HepG2 (cell line): ENCODE data around the gene NEURL1. TPM values are rescaled to one million over a fixed set of nuclear protein-coding genes. Genes with fewer than 3 reads are reported as not detected.

ENCODE experiments used
- ATAD3A ChIP-seq: sonication (generic); formaldehyde crosslinking; IDR thresholded peaks from 2 replicates; pipeline ENCODE4 v1.4.0; 2020; ENCODE audit warnings: missing genetic modification reagents
- E2F5 ChIP-seq: sonication (generic); formaldehyde crosslinking; conservative IDR thresholded peaks from 2 replicates; pipeline ENCODE4 v1.4.0; 2020; ENCODE audit warnings: missing genetic modification reagents
- FOXK1 ChIP-seq: sonication (generic); formaldehyde crosslinking; IDR thresholded peaks from 2 replicates; pipeline ENCODE4 v1.4.0; 2020; ENCODE audit warnings: low read depth, missing genetic modification reagents, borderline replicate concordance
- GATAD1 ChIP-seq: IDR thresholded peaks from 2 replicates; pipeline ENCODE4 v1.6.1; 2016; ENCODE audit warnings: missing genetic modification reagents, missing compliant biosample characterization
- GTF2F1 ChIP-seq: fragments of 150-350 bp; IDR thresholded peaks from 2 replicates; pipeline ENCODE4 v1.6.1; 2014; ENCODE audit warnings: low read length
- HDAC6 ChIP-seq: fragments of 200-600 bp; sonication (generic); IDR thresholded peaks from 2 replicates; pipeline ENCODE4 v1.7.0; 2017; ENCODE audit warnings: mild to moderate bottlenecking, antibody characterized with exemption, low read length, low read depth
- MEIS1 ChIP-seq: sonication (generic); formaldehyde crosslinking; IDR thresholded peaks from 2 replicates; pipeline ENCODE4 v1.9.0; 2021; ENCODE audit warnings: mild to moderate bottlenecking, missing genetic modification reagents, moderate library complexity, borderline replicate concordance
- MXD1 ChIP-seq: sonication (generic); formaldehyde crosslinking; IDR thresholded peaks from 2 replicates; pipeline ENCODE4 v1.4.0; 2020; ENCODE audit warnings: mild to moderate bottlenecking, missing genetic modification reagents
- MYC ChIP-seq: sonication (generic); formaldehyde crosslinking; IDR thresholded peaks from 2 replicates; pipeline ENCODE4 v1.9.0; 2021; ENCODE audit warnings: missing genetic modification reagents, borderline replicate concordance
- NAIF1 ChIP-seq: sonication (generic); formaldehyde crosslinking; IDR thresholded peaks from 2 replicates; pipeline ENCODE4 v1.5.0; 2020; ENCODE audit warnings: mild to moderate bottlenecking, missing genetic modification reagents, borderline replicate concordance
- NR2C2 ChIP-seq: sonication (generic); formaldehyde crosslinking; IDR thresholded peaks from 2 replicates; pipeline ENCODE4 v1.4.0; 2020; ENCODE audit warnings: missing genetic modification reagents, mild to moderate bottlenecking, moderate library complexity, borderline replicate concordance
- NR2F6 ChIP-seq, 2 experiments: IDR thresholded peaks; 2 replicates each; pipeline ENCODE4 v1.6.1; 2016; ENCODE audit warnings: antibody characterized with exemption in 1 of 2, mild to moderate bottlenecking in 1 of 2
- RBAK ChIP-seq: sonication (generic); formaldehyde crosslinking; IDR thresholded peaks from 2 replicates; pipeline ENCODE4 v1.5.1; 2020; ENCODE audit warnings: mild to moderate bottlenecking, missing genetic modification reagents
- REXO4 ChIP-seq: sonication (generic); formaldehyde crosslinking; IDR thresholded peaks from 2 replicates; pipeline ENCODE4 v1.8.0; 2022; ENCODE audit warnings: missing genetic modification reagents, mild to moderate bottlenecking, borderline replicate concordance
- SCMH1 ChIP-seq: sonication (generic); formaldehyde crosslinking; IDR thresholded peaks from 2 replicates; pipeline ENCODE4 v1.9.0; 2021; ENCODE audit warnings: missing genetic modification reagents, mild to moderate bottlenecking, borderline replicate concordance
- SKI ChIP-seq: fragments of 450-650 bp; IDR thresholded peaks from one replicate; pipeline ENCODE4 v1.6.1; 2018; ENCODE audit warnings: mild to moderate bottlenecking; ENCODE audit not compliant: partially characterized antibody
- TFAP4 ChIP-seq: sonication (generic); IDR thresholded peaks from 2 replicates; pipeline ENCODE4 v1.6.1; 2016; ENCODE audit warnings: low read depth, borderline replicate concordance
- TOE1 ChIP-seq: sonication (generic); formaldehyde crosslinking; IDR thresholded peaks from 2 replicates; pipeline ENCODE4 v1.4.0; 2020; ENCODE audit warnings: mild to moderate bottlenecking, missing genetic modification reagents
- U2AF1 ChIP-seq: fragments of 200-400 bp; formaldehyde crosslinking; optimal IDR thresholded peaks from 2 replicates; pipeline ENCODE3; 2017; ENCODE audit warnings: mild to moderate bottlenecking, low read depth, low read length
- UBTF ChIP-seq: sonication (generic); formaldehyde crosslinking; IDR thresholded peaks from 2 replicates; pipeline ENCODE4 v1.4.0; 2020; ENCODE audit warnings: mild to moderate bottlenecking, missing genetic modification reagents
- YY1 ChIP-seq: IDR thresholded peaks from 2 replicates; pipeline ENCODE4 v1.6.1; 2011; ENCODE audit warnings: low read length, low read depth, moderate library complexity, mild to moderate bottlenecking; ENCODE audit not compliant: insufficient read depth, insufficient replicate concordance
- ZNF720 ChIP-seq: sonication (generic); formaldehyde crosslinking; IDR thresholded peaks from 2 replicates; pipeline ENCODE4 v1.4.0; 2020; ENCODE audit warnings: missing genetic modification reagents
- ZNF816 ChIP-seq: sonication (generic); formaldehyde crosslinking; IDR thresholded peaks from 2 replicates; pipeline ENCODE4 v1.8.0; 2022; ENCODE audit warnings: missing genetic modification reagents, mild to moderate bottlenecking, borderline replicate concordance
- polyA plus RNA-seq, 8 experiments: library from polyadenylated mRNA; depleted of rRNA in 3 of 8; stranded (reverse) in 7 of 8; unstranded in 1 of 8; fragments of >200 nt; fragmentation: Illumina TruSeq in 4 of 8; extraction: Trizol in 4 of 8; gene quantifications; 2 replicates each; pipeline versions ENCODE4 v1.2.1 to v1.2.3, GENCODE V29; 2011 to 2016; ENCODE audit warnings: low read depth in 4 of 8, missing spikeins in 1 of 8, mixed read lengths in 1 of 8; ENCODE audit not compliant: insufficient read depth in 1 of 8
- total RNA-seq, 5 experiments: library from RNA; depleted of rRNA; stranded (reverse); fragments of >200 nt; fragmentation: Illumina TruSeq; extraction: Trizol; gene quantifications; 2 replicates each; pipeline ENCODE4 v1.2.3, GENCODE V29; 2016; ENCODE audit warnings: low read depth in 1 of 5
- TF ChIP-seq, protein P1 (sequence below): IDR thresholded peaks from 2 replicates; pipeline ENCODE4 v1.6.1; 2018; ENCODE audit warnings: missing genetic modification reagents

Gene NEURL1
- total and polyA plus RNA-seq, 2 of the 13 experiments (the other 11 are each of a cell fraction or from before 2014, with no cell fraction given) = not detected

DNA sequence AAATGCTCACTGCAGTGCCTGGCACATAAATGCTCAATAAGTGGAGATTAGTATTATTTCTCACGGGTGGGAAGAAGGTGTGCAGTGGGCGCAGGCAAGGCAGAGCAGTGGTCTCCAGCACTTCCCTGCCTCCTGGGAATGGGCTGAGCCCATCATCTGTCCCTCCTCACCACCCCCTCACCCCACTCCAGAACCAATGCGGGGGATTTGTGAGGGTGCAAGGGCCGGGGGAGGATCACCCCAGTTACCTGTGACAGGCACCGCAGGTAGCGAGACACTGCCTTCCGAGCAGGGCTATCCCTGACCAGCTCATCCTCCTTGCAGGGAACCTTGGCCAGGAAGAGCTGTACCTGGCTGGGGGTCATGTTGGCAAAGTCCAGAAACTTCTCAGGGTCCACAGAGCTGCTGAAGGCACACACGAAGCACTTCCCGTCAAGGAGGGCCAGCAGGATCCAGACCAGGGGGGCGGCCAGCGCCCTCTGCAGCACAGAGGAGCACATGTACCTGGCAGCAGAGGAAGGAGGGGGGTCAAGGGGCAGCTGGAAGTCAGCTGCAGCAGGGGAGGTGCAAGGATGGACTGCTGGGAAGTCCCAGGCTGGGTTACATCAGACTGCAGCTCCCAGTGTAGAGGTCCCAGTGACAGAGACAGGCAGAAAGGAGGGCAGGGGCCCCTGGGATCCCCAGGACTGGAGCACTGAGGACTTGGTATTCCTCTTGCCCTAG, 17.3 kb upstream of the NEURL1 start (continued):
- TF ChIP-seq MXD1 = no peak
- TF ChIP-seq ZNF816 (CRISPR knock-in tag) = no peak
- no peak for TF ChIP-seq SKI
- TF ChIP-seq U2AF1 = no peak
- TF ChIP-seq TFAP4 = peak; percentile 87
- TF ChIP-seq MYC (CRISPR knock-in tag) = peak; percentile 41; the same call in 1 of the 2 replicates
- no peak for TF ChIP-seq NR2F6 (IDR thresholded peaks at IDR 0.05)
- peak; percentile 24; the same call in 1 of the 2 replicates for TF ChIP-seq NR2F6 (CRISPR knock-in tag; IDR thresholded peaks at IDR 0.05)
- TF ChIP-seq E2F5 (CRISPR knock-in tag) = no peak
- no peak for TF ChIP-seq GTF2F1
- no peak for TF ChIP-seq NAIF1 (CRISPR knock-in tag)
- TF ChIP-seq TOE1 (CRISPR knock-in tag) = no peak
- TF ChIP-seq NR2C2 (CRISPR knock-in tag) = 0 out of 2 replicates have a peak, but pooled peaks have one; percentile 23
- no peak for TF ChIP-seq ATAD3A (CRISPR knock-in tag)
- no peak for TF ChIP-seq UBTF
- TF ChIP-seq RBAK (CRISPR knock-in tag) = no peak
- no peak for TF ChIP-seq GATAD1 (CRISPR knock-in tag)
- no peak for TF ChIP-seq ZNF720
- TF ChIP-seq FOXK1 (CRISPR knock-in tag) = no peak
- TF ChIP-seq REXO4 = no peak
- TF ChIP-seq, protein P1, sequence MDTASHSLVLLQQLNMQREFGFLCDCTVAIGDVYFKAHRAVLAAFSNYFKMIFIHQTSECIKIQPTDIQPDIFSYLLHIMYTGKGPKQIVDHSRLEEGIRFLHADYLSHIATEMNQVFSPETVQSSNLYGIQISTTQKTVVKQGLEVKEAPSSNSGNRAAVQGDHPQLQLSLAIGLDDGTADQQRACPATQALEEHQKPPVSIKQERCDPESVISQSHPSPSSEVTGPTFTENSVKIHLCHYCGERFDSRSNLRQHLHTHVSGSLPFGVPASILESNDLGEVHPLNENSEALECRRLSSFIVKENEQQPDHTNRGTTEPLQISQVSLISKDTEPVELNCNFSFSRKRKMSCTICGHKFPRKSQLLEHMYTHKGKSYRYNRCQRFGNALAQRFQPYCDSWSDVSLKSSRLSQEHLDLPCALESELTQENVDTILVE (CRISPR knock-in tag) = no peak
- no peak for TF ChIP-seq SCMH1 (CRISPR knock-in tag)
- TF ChIP-seq YY1 = no peak
- no peak for TF ChIP-seq HDAC6
- TF ChIP-seq MEIS1 (CRISPR knock-in tag) = no peak
